Inflammatory macrophage treated with lipopolysaccharide for 4 hours (primary cell): ENCODE data around the gene SETX.
"Not testable (repeated sequence)": the region's sequence is repeated elsewhere in the genome, so short reads cannot be mapped to it uniquely, and the experiment has no call there.

Experiments
- DNase-seq: peaks from one replicate; pipeline ENCODE4 v3.0.0-alpha.2; 2020

Gene SETX

GRCh38 chr9:132354637-132355355 is at the start of gene SETX:
SETX (minus strand) TSS chr9:132354986; CDS start chr9:132349428, 5,558 bp downstream.
- DNase-seq: peak; percentile 99

GRCh38 chr9:132404228-132404881 is 49.6 kb upstream of the SETX start:
- no peak for DNase-seq

DNA sequence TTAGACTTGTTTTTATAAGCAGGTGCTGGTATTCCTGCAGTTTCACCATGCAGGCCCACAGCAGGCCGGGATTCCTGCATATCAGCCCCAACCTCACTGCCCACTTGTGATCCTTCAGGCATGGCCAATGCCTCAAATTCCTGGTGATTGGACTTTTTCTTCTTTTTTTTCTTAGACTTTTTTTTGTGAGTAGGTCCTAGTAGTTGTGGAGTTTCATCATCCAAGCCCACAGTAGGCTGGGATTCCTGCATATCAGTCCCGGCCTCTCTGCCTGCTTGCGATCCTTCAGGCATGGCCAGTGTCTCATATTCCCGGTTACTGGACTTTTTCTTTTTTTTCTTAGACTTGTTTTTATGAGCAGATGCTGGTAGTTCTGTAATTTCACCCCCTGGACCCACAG is 47.0 kb upstream of the SETX start:
- no peak for DNase-seq

- no peak for DNase-seq
Measured at GRCh38 chr9:132395560-132395959, 40.8 kb upstream of the SETX start.

- no peak for DNase-seq
Measured at GRCh38 chr9:132391449-132391848, 36.7 kb upstream of the SETX start.

GRCh38 chr9:132390966-132391365 is 36.2 kb upstream of the SETX start:
- no peak for DNase-seq

DNA sequence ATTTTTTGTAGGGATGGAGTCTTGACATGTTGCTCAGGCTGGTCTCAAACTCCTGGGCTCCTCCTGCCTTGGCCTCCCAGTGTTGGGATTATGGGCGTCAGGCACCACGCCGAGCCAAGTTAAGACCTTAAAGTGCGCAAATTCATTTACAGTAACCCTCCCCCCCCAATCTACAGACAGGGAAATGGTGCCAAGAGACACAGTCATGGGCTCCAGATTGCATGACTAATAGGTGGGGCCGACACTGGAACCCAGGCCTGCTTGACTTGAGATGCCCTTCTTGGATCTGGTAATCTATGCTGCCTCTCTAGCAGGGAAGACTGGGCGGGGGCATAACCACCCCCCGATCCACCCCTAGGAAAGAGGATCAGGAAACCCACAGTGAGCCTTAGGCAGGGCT is 32.3 kb upstream of the SETX start:
- no peak for DNase-seq

- no peak for DNase-seq
Measured at GRCh38 chr9:132384376-132384775, 29.6 kb upstream of the SETX start.

- no peak for DNase-seq
Measured at GRCh38 chr9:132383462-132383883, 28.7 kb upstream of the SETX start.

- DNase-seq: peak; percentile 72
Measured at GRCh38 chr9:132381966-132382541, 27.3 kb upstream of the SETX start.

GRCh38 chr9:132378416-132378815 is 23.6 kb upstream of the SETX start:
- not testable (repeated sequence) for DNase-seq

DNA sequence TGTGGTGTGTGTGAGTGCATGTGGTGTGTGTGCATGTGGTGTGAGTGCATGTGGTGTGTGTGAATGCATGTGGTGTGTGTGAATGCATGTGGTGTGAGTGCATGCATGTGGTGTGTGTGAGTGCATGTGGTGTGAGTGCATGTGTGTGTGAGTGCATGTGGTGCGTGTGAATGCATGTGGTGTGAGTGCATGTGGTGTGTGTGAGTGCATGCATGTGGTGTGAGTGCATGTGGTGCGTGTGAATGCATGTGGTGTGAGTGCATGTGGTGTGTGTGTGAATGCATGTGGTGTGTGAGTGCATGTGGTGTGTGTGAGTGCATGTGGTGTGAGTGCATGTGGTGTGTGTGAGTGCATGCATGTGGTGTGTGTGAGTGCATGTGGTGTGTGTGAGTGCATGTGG is 23.0 kb upstream of the SETX start:
- not testable (repeated sequence) for DNase-seq

GRCh38 chr9:132372177-132373095 is 17.6 kb upstream of the SETX start:
- peak; percentile 84 for DNase-seq

GRCh38 chr9:132370592-132370991 is 15.8 kb upstream of the SETX start:
- no peak for DNase-seq

DNA sequence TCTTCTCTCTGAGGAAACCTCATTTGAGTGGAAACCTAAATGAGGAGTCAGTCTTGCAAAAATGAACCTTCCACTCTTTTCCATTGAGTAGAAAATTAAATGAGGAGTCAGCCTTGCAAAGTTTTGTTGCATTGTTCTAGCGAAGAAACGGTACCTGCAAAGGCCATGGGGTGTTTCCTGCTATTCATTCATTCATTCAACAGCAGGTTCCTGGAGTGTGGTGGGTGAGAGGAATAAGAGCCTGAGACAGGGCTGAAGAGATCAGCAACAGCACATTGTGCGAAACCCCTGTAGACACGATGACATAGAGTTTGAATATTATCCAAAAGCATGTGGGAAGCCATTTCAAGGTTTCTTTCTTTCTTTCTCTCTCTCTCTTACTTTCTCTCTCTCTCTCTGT is 14.6 kb upstream of the SETX start:
- DNase-seq: no peak

- no peak for DNase-seq
Measured at GRCh38 chr9:132367613-132368313, 13.0 kb upstream of the SETX start.

- DNase-seq: peak; percentile 74
Measured at GRCh38 chr9:132366481-132366880, 11.7 kb upstream of the SETX start.

DNA sequence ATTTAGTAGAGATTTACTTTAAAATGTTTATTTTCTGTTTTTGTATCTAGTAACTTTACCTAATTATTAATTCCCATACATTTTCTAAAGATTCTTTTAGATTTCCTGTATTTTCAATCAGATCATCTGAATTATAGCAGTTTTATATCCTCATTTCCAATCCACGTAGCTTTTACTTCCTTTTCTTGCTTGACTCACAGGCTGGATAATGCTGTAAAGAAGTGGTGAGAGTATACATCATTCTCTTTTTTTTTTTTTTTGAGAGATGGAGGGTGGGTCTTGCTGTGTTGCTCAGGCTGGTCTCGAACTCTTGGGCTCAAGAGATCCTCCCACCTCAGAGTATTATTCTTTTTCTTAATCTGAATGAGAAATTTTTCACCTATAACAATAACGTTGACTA is 11.2 kb upstream of the SETX start:
- DNase-seq: peak; percentile 65

DNA sequence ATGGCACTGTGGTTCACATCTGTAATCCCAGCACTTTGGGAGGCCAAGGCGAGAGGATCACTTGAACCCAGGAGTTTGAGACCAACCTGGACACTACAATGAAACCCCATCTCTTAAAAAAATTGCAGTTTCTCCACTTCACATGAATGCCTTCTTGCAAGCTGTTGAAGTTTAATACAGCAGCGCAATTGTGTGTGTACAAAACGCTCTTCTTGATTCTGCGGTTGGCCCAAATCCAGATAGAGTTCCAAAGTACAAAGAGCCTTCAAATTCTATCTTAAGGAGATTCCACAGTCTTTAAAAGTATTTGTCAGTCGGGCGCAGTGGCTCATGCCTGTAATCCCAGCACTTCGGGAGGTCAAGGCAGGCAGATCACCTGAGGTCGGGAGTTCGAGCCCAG is 9.3 kb upstream of the SETX start:
- no peak for DNase-seq

DNA sequence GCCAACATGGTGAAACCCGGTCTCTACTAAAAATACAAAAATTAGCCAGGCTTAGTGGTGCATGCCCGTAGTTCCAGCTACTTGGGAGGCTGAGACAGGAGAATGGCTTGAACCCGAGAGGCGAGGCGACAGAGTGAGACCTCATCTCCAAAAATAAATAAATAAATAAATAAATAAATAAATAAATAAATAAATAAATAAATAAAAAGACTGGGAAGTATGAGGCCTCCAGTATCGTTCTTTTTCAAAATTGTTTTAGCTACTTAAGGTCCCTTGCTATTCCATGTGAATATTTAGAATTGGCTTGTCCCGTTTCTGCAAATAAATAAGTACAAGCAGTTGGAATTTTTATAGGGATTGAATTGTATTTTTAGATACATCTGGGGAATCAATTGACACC is 3.0 kb upstream of the SETX start:
- no peak for DNase-seq

- no peak for DNase-seq
Measured at GRCh38 chr9:132356324-132356924, 1.6 kb upstream of the SETX start.

DNA sequence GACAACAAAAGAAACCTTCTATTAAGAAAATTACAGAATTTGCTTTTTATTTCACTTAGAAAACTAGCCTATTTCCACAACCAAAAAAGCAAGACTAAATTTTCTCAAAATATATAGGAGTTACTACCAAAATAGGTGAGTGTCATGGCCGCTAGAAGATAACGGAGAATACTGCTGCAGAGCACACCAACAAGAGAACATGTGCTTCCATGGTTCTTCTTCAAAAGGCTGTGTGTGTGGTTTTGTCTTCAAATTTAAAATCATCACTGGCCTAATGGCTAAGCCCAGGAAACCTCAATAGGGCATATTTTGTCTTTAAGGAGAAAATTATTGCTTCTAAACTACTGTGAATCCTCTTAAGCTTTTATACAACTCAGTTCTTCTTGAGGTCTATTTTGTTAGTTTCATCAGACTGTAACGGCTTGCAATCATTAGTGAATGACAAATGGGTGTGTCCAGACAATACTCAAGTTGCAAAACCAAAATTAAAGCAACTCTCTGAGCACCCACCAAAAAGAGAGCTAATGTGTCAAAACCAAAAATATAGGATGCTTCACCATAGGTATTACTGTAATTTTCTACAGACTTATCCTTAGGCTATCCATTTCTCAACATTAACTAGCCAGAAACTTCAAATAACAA is 3.3 kb downstream of the SETX start:
- peak; percentile 78 for DNase-seq
